Body of pancreas (tissue), 4 donors: Measurements from ENCODE around the gene PARP8.

ENCODE experiments used
- POLR2A ChIP-seq, 3 donors: fragments of 450-650 bp; IDR thresholded peaks; one replicate each; pipeline ENCODE4 v1.6.1; 2016; ENCODE audit warnings: antibody characterized with exemption in 3 of 3, mild to moderate bottlenecking in 2 of 3
- TF ChIP-seq, protein P1 (sequence below), 7 experiments: fragments of 450-650 bp in 4 of 7; fragments of 200-600 bp in 3 of 7; sonication (generic) in 3 of 7; IDR thresholded peaks; one replicate each; pipeline ENCODE4 v1.5.1; 2016 to 2019; ENCODE audit warnings: antibody characterized with exemption in 7 of 7

DNA sequence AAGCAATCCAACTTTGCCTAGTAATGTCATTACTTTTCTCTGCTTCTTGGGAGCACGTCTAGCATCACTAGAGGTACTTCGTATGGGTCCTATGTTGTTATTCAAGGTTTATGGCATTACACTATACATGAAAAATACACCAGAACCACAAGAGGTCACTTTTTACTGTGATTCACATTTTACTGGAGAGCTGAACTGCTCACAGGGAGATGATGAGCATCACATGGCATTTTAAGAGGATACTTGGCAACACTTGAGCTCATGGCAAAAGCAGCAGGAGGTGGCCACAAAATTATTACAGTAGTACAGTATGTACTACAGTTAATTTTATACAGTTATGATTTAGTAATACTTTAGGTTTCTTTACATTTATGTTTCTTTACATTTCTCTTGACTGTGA, 223.4 kb downstream of the PARP8 start:
- TF ChIP-seq, protein P1, sequence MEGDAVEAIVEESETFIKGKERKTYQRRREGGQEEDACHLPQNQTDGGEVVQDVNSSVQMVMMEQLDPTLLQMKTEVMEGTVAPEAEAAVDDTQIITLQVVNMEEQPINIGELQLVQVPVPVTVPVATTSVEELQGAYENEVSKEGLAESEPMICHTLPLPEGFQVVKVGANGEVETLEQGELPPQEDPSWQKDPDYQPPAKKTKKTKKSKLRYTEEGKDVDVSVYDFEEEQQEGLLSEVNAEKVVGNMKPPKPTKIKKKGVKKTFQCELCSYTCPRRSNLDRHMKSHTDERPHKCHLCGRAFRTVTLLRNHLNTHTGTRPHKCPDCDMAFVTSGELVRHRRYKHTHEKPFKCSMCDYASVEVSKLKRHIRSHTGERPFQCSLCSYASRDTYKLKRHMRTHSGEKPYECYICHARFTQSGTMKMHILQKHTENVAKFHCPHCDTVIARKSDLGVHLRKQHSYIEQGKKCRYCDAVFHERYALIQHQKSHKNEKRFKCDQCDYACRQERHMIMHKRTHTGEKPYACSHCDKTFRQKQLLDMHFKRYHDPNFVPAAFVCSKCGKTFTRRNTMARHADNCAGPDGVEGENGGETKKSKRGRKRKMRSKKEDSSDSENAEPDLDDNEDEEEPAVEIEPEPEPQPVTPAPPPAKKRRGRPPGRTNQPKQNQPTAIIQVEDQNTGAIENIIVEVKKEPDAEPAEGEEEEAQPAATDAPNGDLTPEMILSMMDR (IDR thresholded peaks at IDR 0.05): no peak
- TF ChIP-seq POLR2A (IDR thresholded peaks at IDR 0.05): no peak
